ENCODE measurements around the gene CLIP2.
"Not testable (repeated sequence)": the region's sequence is repeated elsewhere in the genome, so short reads cannot be mapped to it uniquely, and the experiment has no call there.

The CLIP2 gene

DNA sequence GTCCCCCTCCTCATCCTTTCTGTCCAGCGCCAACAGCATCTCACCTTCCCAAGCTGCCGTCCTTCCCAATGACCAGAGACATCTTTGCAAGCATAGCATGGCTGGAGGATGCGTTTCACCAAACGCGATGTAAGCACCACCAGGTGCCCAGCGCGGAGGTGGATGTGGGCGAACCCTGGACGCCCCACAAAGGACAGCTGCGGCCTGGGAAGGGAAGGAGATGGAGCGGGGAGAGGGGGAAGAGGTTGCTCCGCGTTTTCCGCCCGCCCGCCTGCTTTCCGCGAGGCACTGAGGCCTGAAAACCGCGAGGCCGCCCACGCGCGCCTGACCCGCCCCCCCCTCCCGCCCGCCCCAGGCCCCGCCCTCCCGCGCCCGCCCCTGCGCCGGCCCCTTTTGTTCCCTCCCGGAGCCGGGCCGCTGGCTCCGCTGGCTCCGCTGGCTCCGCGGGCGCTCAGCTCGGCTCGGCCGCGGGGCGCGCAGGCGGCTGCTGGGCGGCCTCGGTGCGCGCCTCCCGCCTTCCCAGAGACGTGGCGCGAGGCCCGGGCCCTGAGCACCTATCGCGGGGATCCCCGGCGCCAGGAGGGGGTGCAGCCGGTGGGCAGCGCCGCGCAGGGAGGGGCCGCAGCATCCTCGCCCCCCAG, at the start of gene CLIP2:
CLIP2 (plus strand) TSS at position 390 of the 641 bp plus-strand sequence. CDS start 28,140 bp downstream, outside the sequence.
- Mint-ChIP-seq H3K36me3 (ENCODE audit: low read depth) (no peaks in the 10 kb centered on the region), H3K27me3 (peaks cover 18% of the 10 kb centered on the region), H3K27ac (peak within 1 kb of the TSS; percentile 59), H3K9me3 (no peaks in the 10 kb centered on the region), H3K4me1 (ENCODE audit: low read depth) (peaks cover 39% of the 10 kb centered on the region), H3K4me3 (peak within 1 kb of the TSS; percentile 80)

DNA sequence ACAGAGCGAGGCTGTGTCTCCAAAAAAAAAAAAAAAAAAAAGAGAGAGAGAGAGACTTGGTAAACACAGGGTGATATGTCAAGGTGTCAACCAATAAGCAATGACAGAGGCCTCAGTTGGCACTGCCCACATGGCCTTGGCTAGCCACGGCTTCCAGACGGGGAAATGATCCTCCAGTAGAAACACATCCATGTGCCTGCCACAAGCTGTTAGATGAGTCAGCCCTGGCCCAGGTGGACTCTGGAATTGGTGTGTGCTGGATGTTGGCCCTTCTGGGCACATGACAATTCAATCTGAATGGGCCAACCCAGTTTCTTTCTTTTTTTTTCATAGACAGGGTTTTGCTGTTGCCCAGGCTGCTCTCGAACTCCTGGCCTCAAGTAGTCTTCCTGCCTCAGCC, 48.7 kb upstream of the CLIP2 start:
- Mint-ChIP-seq H3K36me3 (ENCODE audit: low read depth) (peaks cover 61% of the 10 kb centered on the region), H3K27ac (no peak overlapping the region), H3K27me3 (no peaks in the 10 kb centered on the region), H3K4me3 (no peak overlapping the region), H3K9me3 (no peaks in the 10 kb centered on the region), H3K4me1 (ENCODE audit: low read depth) (peaks cover 8% of the 10 kb centered on the region)

DNA sequence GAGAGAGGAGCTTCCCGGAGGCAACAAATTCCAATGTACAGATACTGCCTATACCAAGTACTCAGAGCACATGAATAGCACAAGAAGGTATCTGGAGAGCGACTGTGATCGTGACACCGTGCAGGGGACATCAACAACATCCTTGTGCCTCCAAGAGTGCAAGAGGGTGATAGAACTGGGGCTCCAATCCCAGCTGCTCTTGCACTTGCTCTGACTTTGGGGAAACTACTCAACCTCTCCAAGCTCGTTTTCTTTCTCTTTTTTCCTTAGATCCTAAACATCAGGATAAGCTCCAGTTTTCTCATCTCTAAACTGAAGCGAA, 47.1 kb upstream of the CLIP2 start:
- Mint-ChIP-seq H3K27ac (no peak overlapping the region), H3K4me3 (no peak overlapping the region), H3K27me3 (no peaks in the 10 kb centered on the region), H3K36me3 (ENCODE audit: low read depth) (peaks cover 56% of the 10 kb centered on the region), H3K4me1 (ENCODE audit: low read depth) (peaks cover 6% of the 10 kb centered on the region), H3K9me3 (no peaks in the 10 kb centered on the region)

DNA sequence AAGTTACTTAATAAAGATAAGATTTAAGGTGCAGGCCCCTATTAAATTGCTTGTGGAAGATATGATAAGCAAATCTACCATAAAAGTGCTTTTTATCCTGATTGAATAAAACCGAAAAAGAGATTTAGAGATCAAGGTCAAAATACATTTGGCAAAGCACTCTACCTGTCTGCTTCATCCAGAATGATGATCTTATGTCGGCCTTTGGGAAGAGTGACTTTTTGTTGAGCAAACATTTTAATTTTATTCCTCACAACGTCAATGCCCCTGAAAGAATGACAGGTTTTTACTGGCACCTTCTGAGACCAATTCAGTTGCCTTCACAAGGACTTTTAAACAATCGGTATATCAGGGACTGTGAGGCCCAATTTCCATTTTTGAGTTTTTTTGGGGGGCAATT, 42.7 kb upstream of the CLIP2 start:
- Mint-ChIP-seq H3K27ac (no peak overlapping the region), H3K4me1 (ENCODE audit: low read depth) (peaks cover 10% of the 10 kb centered on the region), H3K4me3 (no peak overlapping the region), H3K36me3 (ENCODE audit: low read depth) (peaks cover 76% of the 10 kb centered on the region), H3K9me3 (no peaks in the 10 kb centered on the region), H3K27me3 (no peaks in the 10 kb centered on the region)

DNA sequence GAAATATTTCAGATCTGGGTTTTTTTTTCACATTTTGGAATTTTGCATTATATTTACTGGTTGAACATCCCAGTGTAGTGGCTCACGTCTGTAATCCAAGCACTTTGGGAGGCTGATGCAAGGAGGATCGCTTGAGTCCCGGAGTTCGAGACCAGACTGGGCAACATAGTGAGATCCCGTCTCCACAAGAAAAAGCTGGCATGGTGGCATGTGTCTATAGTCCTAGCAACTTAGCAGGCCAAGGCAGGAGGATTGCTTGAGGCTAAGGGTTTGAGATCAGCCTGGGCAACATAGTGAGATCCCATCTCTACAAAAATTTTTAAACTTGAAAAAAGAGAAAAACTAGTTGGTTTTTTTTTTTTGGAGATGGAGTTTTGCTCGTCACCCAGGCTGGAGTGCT, 41.1 kb upstream of the CLIP2 start:
- Mint-ChIP-seq H3K9me3 (no peaks in the 10 kb centered on the region), H3K36me3 (ENCODE audit: low read depth) (peaks cover 69% of the 10 kb centered on the region), H3K27me3 (no peaks in the 10 kb centered on the region), H3K27ac (no peak overlapping the region), H3K4me1 (ENCODE audit: low read depth) (peaks cover 12% of the 10 kb centered on the region), H3K4me3 (no peak overlapping the region)

DNA sequence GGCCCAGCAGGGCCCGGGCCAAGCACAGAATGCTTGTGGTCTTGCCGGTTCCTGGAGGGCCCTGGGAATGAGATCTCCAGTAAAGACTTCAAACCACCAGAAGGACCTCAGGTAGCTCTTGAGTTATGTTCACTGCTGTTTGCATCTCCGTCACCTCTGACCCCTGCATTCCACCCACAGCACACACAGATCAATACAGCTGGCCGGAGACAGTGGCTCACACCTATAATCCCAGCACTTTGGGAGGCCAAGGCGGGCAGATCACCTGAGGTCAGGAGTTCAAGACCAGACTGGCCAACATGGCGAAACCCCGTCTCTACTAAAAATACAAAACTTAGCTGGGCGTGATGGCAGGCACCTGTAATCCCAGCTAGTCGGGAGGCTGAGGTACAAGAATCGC, 40.1 kb upstream of the CLIP2 start:
- Mint-ChIP-seq H3K27ac (peak overlapping the region; percentile 41), H3K36me3 (ENCODE audit: low read depth) (peaks cover 65% of the 10 kb centered on the region)
- not testable (repeated sequence) for H3K9me3 Mint-ChIP-seq

DNA sequence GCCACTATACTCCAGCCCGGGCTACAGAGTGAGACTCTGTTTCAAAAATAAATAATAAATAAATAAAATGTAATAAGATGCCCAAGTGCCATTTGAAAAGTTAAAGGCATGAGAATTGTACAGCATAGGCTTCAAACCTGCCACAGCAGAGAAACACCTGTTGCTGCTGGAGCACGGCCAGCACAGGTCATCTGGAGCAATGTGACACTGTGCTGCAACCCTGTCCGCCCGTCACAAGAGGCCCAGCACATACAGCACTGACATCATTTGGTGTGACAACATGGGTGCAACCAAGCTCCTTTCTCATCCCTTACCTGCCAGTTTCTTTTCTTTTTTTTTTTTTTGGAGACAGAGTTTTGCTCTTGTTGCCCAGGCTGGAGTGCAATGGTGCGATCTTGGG, 36.3 kb upstream of the CLIP2 start:
- Mint-ChIP-seq H3K9me3 (no peaks in the 10 kb centered on the region), H3K36me3 (ENCODE audit: low read depth) (peaks cover 53% of the 10 kb centered on the region), H3K4me1 (ENCODE audit: low read depth) (peaks cover 30% of the 10 kb centered on the region), H3K27me3 (no peaks in the 10 kb centered on the region), H3K4me3 (peak overlapping the region; percentile 96), H3K27ac (peak overlapping the region; percentile 76)

More for the DNA sequence above, 40.1 kb upstream of the CLIP2 start:
- H3K4me3 Mint-ChIP-seq, H3K27me3 Mint-ChIP-seq: not testable (repeated sequence)
- peaks cover 12% of the 10 kb centered on the region for H3K4me1 Mint-ChIP-seq (ENCODE audit: low read depth)

DNA sequence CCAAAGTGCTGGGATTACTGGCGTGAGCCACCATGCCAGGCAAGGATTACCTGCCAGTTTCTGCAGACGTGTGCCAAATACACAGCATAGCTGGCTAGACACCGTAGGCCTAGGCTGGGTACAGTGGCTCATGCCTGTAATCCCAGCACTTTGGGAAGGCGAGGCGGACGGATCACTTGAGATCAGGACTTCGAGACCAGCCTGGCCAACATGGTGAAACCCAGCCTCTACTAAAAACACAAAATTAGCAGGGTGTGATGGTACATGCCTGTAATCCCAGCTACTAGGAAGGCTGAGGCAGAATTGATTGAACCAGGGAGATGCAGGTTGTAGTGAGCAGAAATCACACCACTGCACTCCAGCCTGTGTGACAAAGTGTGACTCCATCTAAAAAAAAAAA, 35.9 kb upstream of the CLIP2 start:
- H3K27ac Mint-ChIP-seq: peak overlapping the region; percentile 97
- H3K4me1 Mint-ChIP-seq (ENCODE audit: low read depth): peaks cover 30% of the 10 kb centered on the region
- peak overlapping the region; percentile 96 for H3K4me3 Mint-ChIP-seq
- no peaks in the 10 kb centered on the region for H3K9me3 Mint-ChIP-seq
- peaks cover 49% of the 10 kb centered on the region for H3K36me3 Mint-ChIP-seq (ENCODE audit: low read depth)
- no peaks in the 10 kb centered on the region for H3K27me3 Mint-ChIP-seq

DNA sequence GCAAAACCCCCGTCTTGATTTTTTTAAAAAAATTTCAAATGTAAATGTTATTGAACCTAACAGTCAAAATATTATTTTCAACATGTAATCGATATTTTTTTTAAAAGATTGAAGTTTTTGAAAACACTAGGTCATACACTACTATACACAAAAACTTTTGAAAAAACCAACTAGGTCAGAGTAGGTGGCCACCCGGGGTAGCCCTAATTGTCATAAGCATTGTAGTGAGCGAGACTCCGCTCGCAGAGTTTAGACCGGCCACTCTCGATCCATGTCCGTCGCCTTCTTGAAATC, 35.4 kb upstream of the CLIP2 start:
- H3K4me3 Mint-ChIP-seq: peak overlapping the region; percentile 96
- peaks cover 44% of the 10 kb centered on the region for H3K36me3 Mint-ChIP-seq (ENCODE audit: low read depth)
- H3K4me1 Mint-ChIP-seq (ENCODE audit: low read depth): peaks cover 30% of the 10 kb centered on the region
- no peaks in the 10 kb centered on the region for H3K9me3 Mint-ChIP-seq
- peak overlapping the region; percentile 97 for H3K27ac Mint-ChIP-seq
- no peaks in the 10 kb centered on the region for H3K27me3 Mint-ChIP-seq

DNA sequence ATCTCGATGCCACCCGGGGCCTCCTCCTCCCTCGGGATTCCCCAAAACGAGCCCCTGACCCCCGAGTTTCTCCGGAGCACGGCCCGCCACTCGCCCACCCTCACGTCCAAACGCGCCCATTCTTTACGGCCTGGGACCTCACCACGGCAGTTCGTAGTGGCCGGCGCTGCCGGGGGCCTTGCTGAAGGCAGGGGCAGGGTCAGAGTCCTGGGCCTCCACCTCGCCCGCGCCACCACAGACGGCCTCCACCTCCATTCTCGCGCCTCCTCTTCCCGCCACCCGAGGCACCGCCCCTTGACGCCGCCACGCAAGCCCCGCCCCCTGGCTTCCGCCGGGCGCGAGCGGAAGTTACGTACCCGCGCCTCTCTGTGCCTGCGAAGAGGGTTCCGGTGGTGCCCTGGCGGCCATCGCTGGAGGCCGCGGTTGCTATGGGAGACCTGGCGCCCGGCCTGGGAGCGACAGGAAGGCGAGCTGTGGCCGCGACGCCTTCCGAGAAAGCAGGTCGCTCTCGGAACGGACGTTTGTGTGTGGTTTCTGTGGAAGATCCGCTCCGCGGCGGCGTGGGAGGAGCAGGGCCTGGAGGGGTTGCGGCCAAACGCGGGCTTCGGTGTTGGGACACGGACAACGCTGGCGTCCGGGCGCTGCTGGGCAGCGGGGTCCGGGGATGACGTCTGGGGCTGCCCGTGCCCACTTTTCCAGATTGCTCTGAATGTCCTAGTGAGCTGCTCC, 34.9 kb upstream of the CLIP2 start, which contains the start of gene RFC2:
RFC2 (minus strand) TSS at position 271 of the 729 bp plus-strand sequence; CDS start at position 255, 16 bp downstream.
- H3K9me3 Mint-ChIP-seq: no peaks in the 10 kb centered on the region
- H3K4me1 Mint-ChIP-seq (ENCODE audit: low read depth): peaks cover 30% of the 10 kb centered on the region
- H3K27me3 Mint-ChIP-seq: no peaks in the 10 kb centered on the region
- peak within 1 kb of the TSS; percentile 97 for H3K27ac Mint-ChIP-seq
- peak within 1 kb of the TSS; percentile 96 for H3K4me3 Mint-ChIP-seq
- H3K36me3 Mint-ChIP-seq (ENCODE audit: low read depth): peaks cover 40% of the 10 kb centered on the region

DNA sequence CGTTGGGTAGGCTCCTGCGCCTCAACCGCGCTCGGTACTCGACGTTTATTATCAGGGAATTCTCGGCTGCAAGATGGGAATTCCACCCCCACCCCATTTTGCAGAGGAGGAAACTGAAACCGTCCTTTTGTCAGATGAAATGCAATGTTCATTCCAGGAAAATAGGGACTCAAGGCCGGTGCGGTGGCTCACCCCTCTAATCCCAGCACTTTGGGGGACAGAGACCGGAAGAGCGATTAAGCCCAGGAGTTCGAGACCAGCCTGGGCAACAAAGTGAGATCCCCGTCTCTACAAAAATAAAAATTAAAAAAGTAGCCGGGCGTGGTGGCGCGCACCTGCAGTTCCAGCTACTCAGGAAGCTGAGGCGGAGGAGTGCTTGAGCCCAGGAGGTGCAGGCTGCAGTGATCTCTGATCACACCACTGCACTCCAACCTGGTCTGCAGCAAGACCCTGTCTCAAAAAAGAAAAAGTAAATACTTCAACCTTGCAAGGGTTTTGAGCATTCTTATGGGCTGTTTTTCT, 34.3 kb upstream of the CLIP2 start:
- H3K27me3 Mint-ChIP-seq: no peaks in the 10 kb centered on the region
- peaks cover 34% of the 10 kb centered on the region for H3K36me3 Mint-ChIP-seq (ENCODE audit: low read depth)
- H3K9me3 Mint-ChIP-seq: no peaks in the 10 kb centered on the region
- H3K4me3 Mint-ChIP-seq: peak overlapping the region; percentile 96
- peaks cover 30% of the 10 kb centered on the region for H3K4me1 Mint-ChIP-seq (ENCODE audit: low read depth)
- H3K27ac Mint-ChIP-seq: peak overlapping the region; percentile 97

DNA sequence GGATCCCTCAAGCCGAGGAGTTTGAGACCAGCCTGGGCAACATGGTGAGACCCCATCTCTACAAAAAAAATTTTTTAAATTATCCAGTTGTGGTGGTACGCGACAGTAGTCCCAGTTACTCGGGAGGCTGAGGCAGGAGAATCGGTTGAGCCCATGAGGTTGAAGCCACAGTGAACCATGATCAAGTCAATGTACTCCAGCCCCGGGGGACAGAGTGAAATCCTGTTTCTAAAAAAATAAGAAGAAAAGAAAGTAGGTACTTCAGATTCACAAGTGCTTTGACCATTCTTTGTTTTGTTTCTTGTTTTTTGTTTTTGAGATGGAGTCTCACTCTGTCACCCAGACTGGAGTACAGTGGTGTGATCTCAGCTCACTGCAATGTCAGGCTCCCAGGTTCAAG, 33.7 kb upstream of the CLIP2 start:
- Mint-ChIP-seq H3K4me3 (peak overlapping the region; percentile 96), H3K4me1 (ENCODE audit: low read depth) (peaks cover 28% of the 10 kb centered on the region), H3K36me3 (ENCODE audit: low read depth) (peaks cover 28% of the 10 kb centered on the region)
- not testable (repeated sequence) for H3K27ac Mint-ChIP-seq, H3K9me3 Mint-ChIP-seq, H3K27me3 Mint-ChIP-seq

DNA sequence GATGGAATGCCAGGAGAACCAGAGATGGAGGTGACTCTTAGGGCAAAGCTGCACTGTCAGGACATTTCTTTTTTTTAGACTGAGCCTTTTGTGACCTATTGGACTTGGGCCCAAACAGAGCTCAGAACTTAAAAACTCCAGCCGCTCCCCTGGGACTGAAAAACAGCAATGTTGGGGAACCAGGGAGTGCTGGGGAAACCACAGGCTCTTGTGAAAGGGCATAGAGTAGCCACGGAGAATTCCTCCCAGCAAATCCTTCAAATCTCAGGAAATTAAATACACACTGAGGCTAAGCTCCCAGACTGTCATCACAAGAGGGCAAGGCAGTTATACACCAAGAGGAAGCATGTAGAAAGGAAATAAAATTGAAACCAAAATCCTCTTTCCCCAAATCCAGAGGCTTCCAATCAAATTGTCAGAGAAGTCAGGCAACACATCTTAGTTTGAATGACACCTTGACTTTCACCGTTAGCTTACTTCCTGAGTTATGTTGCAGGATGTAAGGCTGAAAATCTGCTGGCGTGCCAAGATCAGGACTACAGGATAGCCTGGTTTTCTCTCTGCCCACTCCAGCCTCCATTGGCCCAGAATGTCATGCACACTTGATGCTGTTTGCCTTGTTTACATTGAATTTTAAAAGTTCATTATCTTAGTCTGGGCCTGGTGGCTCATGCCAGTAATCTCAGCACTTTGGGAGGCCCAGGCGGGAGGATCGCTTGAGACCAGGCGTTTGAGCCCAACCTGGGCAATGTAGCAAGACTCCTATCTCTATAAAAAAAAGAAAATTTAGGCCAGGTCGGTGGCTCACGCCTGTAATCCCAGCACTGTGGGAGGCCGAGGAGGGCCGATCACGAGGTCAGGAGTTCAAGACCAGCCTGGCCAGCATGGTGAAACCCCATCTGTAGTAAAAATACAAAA, 32.5 kb upstream of the CLIP2 start:
- H3K27me3 Mint-ChIP-seq: no peaks in the 10 kb centered on the region
- peaks cover 20% of the 10 kb centered on the region for H3K36me3 Mint-ChIP-seq (ENCODE audit: low read depth)
- H3K4me1 Mint-ChIP-seq (ENCODE audit: low read depth): peaks cover 26% of the 10 kb centered on the region
- H3K9me3 Mint-ChIP-seq: no peaks in the 10 kb centered on the region
- peak overlapping the region; percentile 37 for H3K4me3 Mint-ChIP-seq
- H3K27ac Mint-ChIP-seq: no peak overlapping the region

DNA sequence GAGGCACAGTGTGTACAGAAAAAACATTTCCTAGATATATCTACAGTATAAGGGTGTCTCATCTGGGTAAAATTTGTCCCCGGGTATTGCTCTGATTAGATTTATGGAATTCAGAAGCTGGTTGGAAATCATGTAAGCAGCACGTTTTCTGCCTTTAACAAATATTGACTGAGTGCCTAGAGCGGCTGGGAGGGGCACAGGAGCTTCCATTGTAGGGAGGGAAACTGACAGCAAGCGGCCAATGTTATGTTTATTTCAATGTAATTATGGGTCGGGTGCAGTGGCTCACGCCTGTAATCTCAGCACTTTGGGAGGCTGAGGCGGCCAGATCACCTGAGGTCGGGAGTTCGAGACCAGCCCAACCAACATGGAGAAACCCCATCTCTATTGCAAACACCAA, 30.6 kb upstream of the CLIP2 start:
- Mint-ChIP-seq H3K27ac (no peak overlapping the region), H3K4me3 (no peak overlapping the region), H3K4me1 (ENCODE audit: low read depth) (peaks cover 18% of the 10 kb centered on the region), H3K27me3 (no peaks in the 10 kb centered on the region), H3K9me3 (no peaks in the 10 kb centered on the region), H3K36me3 (ENCODE audit: low read depth) (peaks cover 10% of the 10 kb centered on the region)

All from stimulated activated naive CD8-positive, alpha-beta T cell treated with anti-CD3 and anti-CD28 coated beads, Interleukin-15, Interleukin-2, amounts not matched to agents 100 ng/mL and 50 ng/mL, for 24 hours (primary cell).